Epithelial cell of proximal tubule (primary cell): ENCODE results near the gene ETAA1. TPM values are rescaled to one million over a fixed set of nuclear protein-coding genes. Genes with fewer than 3 reads are reported as not detected.

Experiments used
- DNase-seq: peaks from one replicate; pipeline ENCODE4 v3.0.0-alpha.2; 2011; ENCODE audit warnings: low read depth
- H3K4me3 ChIP-seq: 2 replicates; pipeline ENCODE4 v1.5.1; 2011; ENCODE audit warnings: low read depth, mild to moderate bottlenecking, low read length
- total RNA-seq: library from RNA; depleted of rRNA; stranded (reverse); fragments of >200 nt; gene quantifications from 2 replicates; pipeline ENCODE4 v1.2.3, GENCODE V29; 2015
- TF ChIP-seq, protein P1 (sequence below): conservative IDR thresholded peaks from 2 replicates; pipeline ENCODE4 v1.5.1; 2012; ENCODE audit warnings: low read depth, mild to moderate bottlenecking, low read length

The ETAA1 gene
- total RNA-seq, 1 donor from 2014 or later, result 16.7 TPM

DNA sequence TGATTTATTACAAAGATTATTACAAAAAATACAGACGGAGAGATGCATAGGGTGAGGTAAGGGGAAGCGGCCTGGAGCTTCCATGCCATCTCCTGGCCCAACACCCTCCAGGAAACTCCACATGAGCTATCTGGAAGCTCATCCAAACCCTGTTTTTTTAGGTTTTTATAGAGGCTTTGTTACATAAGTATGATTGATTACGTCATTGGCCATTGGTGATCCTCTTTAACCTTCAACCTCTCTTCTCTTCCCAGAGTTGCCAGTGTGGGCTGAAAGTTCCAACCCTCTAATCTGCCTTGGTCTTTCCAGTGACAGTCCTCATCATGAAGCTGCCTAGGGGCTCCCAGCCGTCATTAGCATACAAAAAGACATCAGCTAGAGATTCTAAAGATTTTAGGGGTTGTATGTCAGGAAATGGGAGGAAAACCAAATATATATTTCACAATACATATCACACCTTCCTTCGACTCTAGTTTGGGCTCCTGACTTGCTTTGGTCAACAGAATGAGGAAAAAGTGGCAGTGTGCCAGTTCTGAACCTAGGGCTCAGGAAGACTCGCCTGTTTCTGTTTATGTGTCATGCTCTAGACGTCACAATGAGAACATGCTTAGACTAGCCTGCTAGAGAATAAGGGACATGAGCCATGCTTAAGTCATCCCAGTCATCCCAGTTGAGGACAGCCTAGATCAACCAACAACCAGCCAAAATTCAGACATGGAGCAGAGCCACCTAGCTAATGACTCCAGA lies 54.1 kb downstream of the ETAA1 start:
- TF ChIP-seq, protein P1, sequence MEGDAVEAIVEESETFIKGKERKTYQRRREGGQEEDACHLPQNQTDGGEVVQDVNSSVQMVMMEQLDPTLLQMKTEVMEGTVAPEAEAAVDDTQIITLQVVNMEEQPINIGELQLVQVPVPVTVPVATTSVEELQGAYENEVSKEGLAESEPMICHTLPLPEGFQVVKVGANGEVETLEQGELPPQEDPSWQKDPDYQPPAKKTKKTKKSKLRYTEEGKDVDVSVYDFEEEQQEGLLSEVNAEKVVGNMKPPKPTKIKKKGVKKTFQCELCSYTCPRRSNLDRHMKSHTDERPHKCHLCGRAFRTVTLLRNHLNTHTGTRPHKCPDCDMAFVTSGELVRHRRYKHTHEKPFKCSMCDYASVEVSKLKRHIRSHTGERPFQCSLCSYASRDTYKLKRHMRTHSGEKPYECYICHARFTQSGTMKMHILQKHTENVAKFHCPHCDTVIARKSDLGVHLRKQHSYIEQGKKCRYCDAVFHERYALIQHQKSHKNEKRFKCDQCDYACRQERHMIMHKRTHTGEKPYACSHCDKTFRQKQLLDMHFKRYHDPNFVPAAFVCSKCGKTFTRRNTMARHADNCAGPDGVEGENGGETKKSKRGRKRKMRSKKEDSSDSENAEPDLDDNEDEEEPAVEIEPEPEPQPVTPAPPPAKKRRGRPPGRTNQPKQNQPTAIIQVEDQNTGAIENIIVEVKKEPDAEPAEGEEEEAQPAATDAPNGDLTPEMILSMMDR, result no peak
- no peak overlapping the region for H3K4me3 ChIP-seq
- DNase-seq, result peak; percentile 56

DNA sequence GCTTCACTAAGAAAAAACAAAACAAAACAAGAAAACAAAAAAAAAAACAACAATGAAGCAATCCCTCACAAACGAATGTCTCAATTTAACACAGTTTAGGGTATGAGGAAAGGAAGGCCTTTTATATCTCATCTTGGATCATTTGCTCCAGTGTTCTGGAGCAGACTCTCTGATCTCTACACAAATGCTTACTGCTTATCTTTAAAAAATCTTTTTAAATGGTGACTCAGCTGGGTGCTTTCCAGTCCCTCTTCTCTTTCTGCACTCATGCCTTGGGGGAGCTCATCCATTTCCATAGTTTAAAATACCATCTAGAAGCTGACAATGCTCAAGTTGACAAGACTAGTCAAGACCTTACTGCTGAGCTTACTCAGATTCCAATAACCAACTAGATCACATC lies 56.2 kb downstream of the ETAA1 start:
- DNase-seq, result no peak
- no peak overlapping the region for H3K4me3 ChIP-seq
- TF ChIP-seq, protein P1, result no peak

DNA sequence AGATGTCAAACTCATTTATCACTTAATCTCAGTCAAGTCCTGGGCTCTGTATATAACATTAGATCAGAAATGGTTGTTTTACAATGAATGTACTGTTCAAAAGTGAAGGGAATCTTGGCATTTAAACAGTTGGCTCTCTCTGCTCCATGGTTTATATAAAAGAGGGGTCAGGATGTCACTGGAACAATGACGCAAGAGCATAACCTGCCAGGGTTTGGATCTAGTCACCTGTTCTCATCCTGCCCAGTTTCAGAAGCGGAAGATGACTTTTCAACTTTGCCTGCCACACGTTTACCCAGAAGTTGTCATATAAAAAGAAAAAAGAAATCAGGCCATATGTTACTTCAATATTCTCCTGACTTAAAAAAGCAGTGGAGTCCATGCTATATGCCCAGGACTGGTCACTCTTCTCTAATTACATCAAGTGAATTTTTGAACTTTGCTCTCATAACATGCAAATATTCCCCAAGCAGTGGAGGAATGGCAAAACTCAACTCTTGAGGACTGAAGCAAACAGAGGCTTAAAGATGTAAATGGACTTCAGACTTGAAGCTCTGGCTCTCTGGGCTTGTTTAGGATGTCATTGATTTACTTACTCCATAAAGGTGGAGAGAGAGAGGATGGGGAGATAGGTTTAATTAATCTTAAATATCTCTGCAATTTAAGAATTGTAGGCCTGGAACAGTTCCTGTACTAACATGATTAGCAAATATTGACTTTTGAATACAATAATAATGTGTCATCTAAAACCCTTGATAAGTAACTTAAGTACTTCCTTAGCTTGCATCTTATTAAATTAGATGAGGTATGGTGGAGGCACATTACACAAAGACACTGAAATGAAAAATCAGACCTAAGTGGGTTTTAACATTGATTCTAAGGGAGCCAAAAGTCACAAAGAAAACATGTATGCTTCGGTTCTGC lies 58.3 kb downstream of the ETAA1 start:
- H3K4me3 ChIP-seq, result no peak overlapping the region
- no peak for DNase-seq

DNA sequence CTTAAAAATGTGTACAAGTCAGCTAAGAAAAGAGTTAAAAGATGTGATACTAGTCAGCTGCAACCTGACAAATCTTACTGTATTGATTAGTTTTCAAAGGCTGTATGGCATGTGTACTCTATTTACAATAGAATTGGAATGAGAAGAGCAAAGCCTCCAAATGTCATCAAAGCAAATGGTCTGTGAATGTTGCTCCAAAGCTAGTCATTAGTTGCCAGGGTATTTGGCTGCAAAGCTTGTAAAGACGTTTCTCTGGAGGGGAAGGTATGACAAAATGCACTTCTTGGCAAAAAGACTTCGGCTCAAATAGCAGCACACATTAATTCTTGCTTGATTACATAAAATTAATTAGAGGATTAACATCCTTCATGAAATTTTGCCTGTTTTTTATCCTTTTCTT lies 59.3 kb downstream of the ETAA1 start:
- no peak overlapping the region for H3K4me3 ChIP-seq
- DNase-seq, result no peak
- TF ChIP-seq, protein P1, result no peak

More for the DNA sequence above, 58.3 kb downstream of the ETAA1 start:
- TF ChIP-seq, protein P1, result no peak

DNA sequence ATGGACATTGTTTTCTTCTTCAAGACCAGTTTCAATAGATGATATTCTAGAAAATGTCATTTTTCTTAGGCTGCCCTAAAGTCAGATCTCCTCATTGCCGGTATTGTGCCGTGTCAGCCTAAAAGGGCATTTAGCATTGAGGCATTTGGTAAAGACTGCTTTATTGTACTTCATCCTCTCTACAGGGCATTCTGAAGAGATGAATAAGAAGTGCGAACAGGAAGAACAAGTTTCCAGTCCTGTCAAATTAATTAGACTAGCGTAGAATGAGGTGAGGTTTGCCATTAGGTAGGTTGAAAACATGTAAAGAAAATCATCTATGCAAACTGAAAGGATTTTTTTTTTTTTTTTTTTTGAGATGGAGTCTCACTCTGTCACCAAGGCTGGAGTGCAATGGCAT lies 60.6 kb downstream of the ETAA1 start:
- no peak for DNase-seq
- TF ChIP-seq, protein P1, result no peak
- no peak overlapping the region for H3K4me3 ChIP-seq

DNA sequence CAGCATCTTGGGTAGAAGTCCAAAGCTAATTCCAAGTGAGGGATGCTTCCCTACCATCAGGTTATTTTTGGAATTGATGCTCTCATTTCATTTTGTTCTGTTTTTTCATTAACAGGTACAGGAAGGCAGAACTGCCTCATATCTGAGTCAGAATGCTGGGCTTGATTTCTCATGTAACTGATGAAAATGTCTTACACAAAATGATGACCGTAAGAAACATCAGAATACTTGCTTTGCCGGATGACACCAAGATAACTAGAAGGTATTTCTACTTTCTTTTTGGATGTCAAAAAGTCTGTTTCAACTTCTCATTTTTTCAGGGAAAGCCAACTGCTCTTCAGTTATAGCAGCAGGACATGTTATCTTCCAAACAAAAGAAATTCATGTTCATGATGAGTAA lies 62.6 kb downstream of the ETAA1 start:
- TF ChIP-seq, protein P1, result no peak
- no peak for DNase-seq
- H3K4me3 ChIP-seq, result no peak overlapping the region
